ENCODE data around the gene HDHD5. TPM values are rescaled to one million over a fixed set of nuclear protein-coding genes. Genes with fewer than 3 reads are reported as not detected.

Gene HDHD5
- total RNA-seq, 1 experiment from 2014 or later: 37.2 TPM

GRCh38 chr22:17161991-17162390 lies 2.9 kb upstream of the HDHD5 start:
- no TSS peak for BruUV-seq (replicated peaks)
- ChIA-PET POLR2A (no interaction called here), CTCF (interaction anchor here (0.7 kb wide), 2 partner anchors 10 to 15 kb away, joined by 3 to 4 read pairs; no protein-coding TSS in a partner anchor)
- in situ Hi-C loops (cut with HindIII; ENCODE audit: low pct_unique_long_range_greater_than_20kb, low sequenced_read_pairs): no loop called here
- intact Hi-C loops (cut with micrococcal nuclease; ENCODE audit: unreplicated experiment): no loop called here
- Histone ChIP-seq H3K9me3 (ENCODE audit: control insufficient read depth, insufficient read depth, low read depth, low read length) (no peaks in the 10 kb centered on the region), H3K27ac (ENCODE audit: low read length) (no peak overlapping the region), H3K4me3 (ENCODE audit: low read depth in 2 of 2, low read length in 2 of 2) (no peak overlapping the region), H3K27me3 (ENCODE audit: control insufficient read depth, insufficient read depth, low read length) (no peaks in the 10 kb centered on the region), H3K36me3 (ENCODE audit: control insufficient read depth, insufficient read depth, low read length) (no peaks in the 10 kb centered on the region; the same call in 1 of the 2 replicates), H3K4me1 (ENCODE audit: control insufficient read depth, insufficient read depth, low read length) (peaks cover 9% of the 10 kb centered on the region)
- TF ChIP-seq SIN3A (IDR thresholded peaks at IDR 0.05; ENCODE audit: borderline replicate concordance, insufficient read depth, low read depth, low read length) (no peak), CTCF (IDR thresholded peaks at IDR 0.05) (no peak), TCF7L2 (IDR thresholded peaks at IDR 0.05; ENCODE audit: low read depth, low read length) (no peak), POLR2AphosphoS5 (IDR thresholded peaks at IDR 0.05; ENCODE audit: low read depth, low read length) (no peak), REST (IDR thresholded peaks at IDR 0.05; ENCODE audit: insufficient read depth in 1 of 2, low read depth in 2 of 2, low read length in 1 of 2) (no peak)
- DNase-seq (ENCODE audit: low read depth, low spot score): no peak
- ATAC-seq: no peak

- TF ChIP-seq SIN3A (IDR thresholded peaks at IDR 0.05; ENCODE audit: borderline replicate concordance, insufficient read depth, low read depth, low read length): no peak
- no peak for TF ChIP-seq TCF7L2 (IDR thresholded peaks at IDR 0.05; ENCODE audit: low read depth, low read length)
- no peak for TF ChIP-seq POLR2AphosphoS5 (IDR thresholded peaks at IDR 0.05; ENCODE audit: low read depth, low read length)
- no peak for TF ChIP-seq CTCF (IDR thresholded peaks at IDR 0.05)
- no peak for TF ChIP-seq REST (IDR thresholded peaks at IDR 0.05; ENCODE audit: insufficient read depth in 1 of 2, low read depth in 2 of 2, low read length in 1 of 2)
- ChIA-PET POLR2A (interaction anchor here (0.5 kb wide), 1 partner anchor 20 kb away, joined by 8 read pairs; no protein-coding TSS in a partner anchor), CTCF (no interaction called here)
- H3K27ac ChIP-seq (ENCODE audit: low read length): peak overlapping the region; percentile 77
- intact Hi-C loops (cut with micrococcal nuclease; ENCODE audit: unreplicated experiment): no loop called here
- no peaks in the 10 kb centered on the region; the same call in 1 of the 2 replicates for H3K36me3 ChIP-seq (ENCODE audit: control insufficient read depth, insufficient read depth, low read length)
- in situ Hi-C loops (cut with HindIII; ENCODE audit: low pct_unique_long_range_greater_than_20kb, low sequenced_read_pairs): no loop called here
- no peaks in the 10 kb centered on the region for H3K9me3 ChIP-seq (ENCODE audit: control insufficient read depth, insufficient read depth, low read depth, low read length)
- peaks cover 9% of the 10 kb centered on the region for H3K4me1 ChIP-seq (ENCODE audit: control insufficient read depth, insufficient read depth, low read length)
- H3K4me3 ChIP-seq (ENCODE audit: low read depth in 2 of 2, low read length in 2 of 2): peak overlapping the region; percentile 70 to 78
- ATAC-seq (peak; percentile 46), DNase-seq (ENCODE audit: low read depth, low spot score) (no peak)
- no TSS peak for BruUV-seq (replicated peaks)
- no peaks in the 10 kb centered on the region for H3K27me3 ChIP-seq (ENCODE audit: control insufficient read depth, insufficient read depth, low read length)
These were observed 451 bp upstream of the HDHD5 start for GRCh38 chr22:17159504-17159951.

Data from Panc1 (cell line).